Astrocyte (in vitro differentiated cells and primary cell): ENCODE data around the gene DUSP5.

Experiments used
- EZH2 ChIP-seq: IDR thresholded peaks from 2 replicates; pipeline ENCODE4 v1.6.1; 2012; ENCODE audit warnings: mild to moderate bottlenecking, low read length, inconsistent platforms; ENCODE audit not compliant: insufficient read depth
- TF ChIP-seq, protein P1 (sequence below): IDR thresholded peaks from 2 replicates; pipeline ENCODE4 v1.5.1; 2011; ENCODE audit warnings: low read depth, mild to moderate bottlenecking, inconsistent platforms, low read length, moderate library complexity; ENCODE audit not compliant: insufficient read depth

DNA sequence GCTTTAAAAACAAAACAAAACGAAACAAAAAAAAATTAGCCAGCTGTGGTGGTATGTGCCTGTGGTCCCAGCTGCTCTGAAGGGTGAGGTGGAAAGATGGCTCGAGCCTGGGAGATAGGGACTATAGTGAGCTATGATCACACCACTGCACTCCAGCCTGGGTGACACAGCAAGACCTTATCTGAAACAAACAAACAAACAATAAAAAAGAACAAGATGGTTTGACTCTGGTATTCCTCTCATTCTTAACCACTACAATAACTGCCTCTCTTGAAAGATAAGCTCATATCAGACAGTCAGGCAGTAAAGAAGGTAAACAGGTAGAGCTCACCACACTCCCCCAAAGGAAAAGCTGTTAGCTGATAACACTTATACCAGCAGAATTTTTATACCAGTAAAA, 14.1 kb upstream of the DUSP5 start:
- TF ChIP-seq, protein P1, sequence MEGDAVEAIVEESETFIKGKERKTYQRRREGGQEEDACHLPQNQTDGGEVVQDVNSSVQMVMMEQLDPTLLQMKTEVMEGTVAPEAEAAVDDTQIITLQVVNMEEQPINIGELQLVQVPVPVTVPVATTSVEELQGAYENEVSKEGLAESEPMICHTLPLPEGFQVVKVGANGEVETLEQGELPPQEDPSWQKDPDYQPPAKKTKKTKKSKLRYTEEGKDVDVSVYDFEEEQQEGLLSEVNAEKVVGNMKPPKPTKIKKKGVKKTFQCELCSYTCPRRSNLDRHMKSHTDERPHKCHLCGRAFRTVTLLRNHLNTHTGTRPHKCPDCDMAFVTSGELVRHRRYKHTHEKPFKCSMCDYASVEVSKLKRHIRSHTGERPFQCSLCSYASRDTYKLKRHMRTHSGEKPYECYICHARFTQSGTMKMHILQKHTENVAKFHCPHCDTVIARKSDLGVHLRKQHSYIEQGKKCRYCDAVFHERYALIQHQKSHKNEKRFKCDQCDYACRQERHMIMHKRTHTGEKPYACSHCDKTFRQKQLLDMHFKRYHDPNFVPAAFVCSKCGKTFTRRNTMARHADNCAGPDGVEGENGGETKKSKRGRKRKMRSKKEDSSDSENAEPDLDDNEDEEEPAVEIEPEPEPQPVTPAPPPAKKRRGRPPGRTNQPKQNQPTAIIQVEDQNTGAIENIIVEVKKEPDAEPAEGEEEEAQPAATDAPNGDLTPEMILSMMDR = no peak
- TF ChIP-seq EZH2 = no peak
